Skin epidermis (tissue), 12 donors: ENCODE data around the gene DNM2.

Experiments
- H3K27ac ChIP-seq, 21 experiments: fragments of 200-600 bp; sonication (generic) in 11 of 21; one replicate each; pipeline ENCODE4 v1.5.0; 2020; ENCODE audit warnings: mild to moderate bottlenecking in 3 of 21, inconsistent platforms in 2 of 21, moderate library complexity in 2 of 21
- H3K4me3 ChIP-seq, 7 experiments: fragments of 200-600 bp; sonication (generic) in 2 of 7; one replicate each; pipeline ENCODE4 v1.5.0; 2020; ENCODE audit warnings: inconsistent platforms in 2 of 7, mild to moderate bottlenecking in 2 of 7, moderate library complexity in 1 of 7

DNM2 gene

DNA sequence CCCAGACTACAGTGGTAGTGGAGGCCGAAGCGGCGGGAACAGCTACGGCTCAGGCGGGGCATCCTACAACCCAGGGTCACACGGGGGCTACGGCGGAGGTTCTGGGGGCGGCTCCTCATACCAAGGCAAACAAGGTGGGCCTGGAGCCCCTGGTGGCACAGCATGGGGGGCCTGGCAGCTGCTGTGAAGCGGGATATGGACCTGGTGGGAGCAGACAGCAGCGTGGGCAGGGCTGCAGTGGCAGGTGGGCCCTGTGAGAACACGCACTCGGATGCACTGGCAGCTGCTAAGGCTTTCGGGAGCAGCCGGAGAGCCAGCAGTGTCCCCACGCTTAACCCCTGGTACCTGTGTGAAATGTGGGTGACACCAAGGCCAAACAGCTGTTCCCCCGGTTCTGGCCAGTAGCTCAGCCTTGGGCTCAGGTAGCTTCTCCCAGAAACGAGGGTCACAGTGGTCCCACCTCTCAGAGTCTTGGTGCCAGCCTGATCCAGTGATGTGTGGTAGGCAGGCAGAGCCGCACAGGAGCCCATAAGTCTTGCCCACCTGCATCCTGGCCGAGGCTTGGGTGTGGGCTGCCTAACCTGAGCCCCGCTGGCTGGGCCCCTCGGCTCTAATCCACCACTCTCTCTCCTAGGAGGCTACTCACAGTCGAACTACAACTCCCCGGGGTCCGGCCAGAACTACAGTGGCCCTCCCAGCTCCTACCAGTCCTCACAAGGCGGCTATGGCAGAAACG is 29.2 kb upstream of the DNM2 start:
- Histone ChIP-seq H3K4me3 (no peak overlapping the region), H3K27ac (no peak overlapping the region)

DNA sequence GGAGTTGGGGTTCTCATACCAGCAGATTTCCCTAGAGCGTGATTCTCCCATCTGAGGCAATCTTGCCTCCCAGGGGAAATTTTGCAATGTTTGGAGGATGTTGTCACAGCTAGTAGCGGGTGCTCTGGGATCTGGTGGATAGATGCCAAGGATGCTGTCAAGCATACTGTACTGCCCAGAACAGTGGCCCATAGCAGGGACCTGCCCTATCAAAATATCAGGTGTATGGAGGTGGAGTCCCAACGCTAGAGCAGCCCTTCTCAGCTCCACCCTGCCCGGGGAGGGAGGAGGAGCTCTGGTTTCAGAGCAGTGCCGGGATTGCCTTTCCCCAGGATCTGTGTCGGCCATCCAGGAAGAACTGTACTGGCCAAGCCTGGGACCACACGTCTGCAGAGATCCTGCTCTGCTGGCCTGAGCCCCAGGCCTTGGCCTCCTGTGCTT is 27.5 kb upstream of the DNM2 start:
- no peak overlapping the region for H3K27ac ChIP-seq
- no peak overlapping the region for H3K4me3 ChIP-seq

- H3K4me3 ChIP-seq: no peak overlapping the region
- H3K27ac ChIP-seq: no peak overlapping the region
Observed at GRCh38 chr19:10691178-10691881, 26.5 kb upstream of the DNM2 start.

GRCh38 chr19:10691883-10692282 is 26.0 kb upstream of the DNM2 start:
- no peak overlapping the region for H3K4me3 ChIP-seq
- H3K27ac ChIP-seq: no peak overlapping the region

- H3K27ac ChIP-seq: no peak overlapping the region
- H3K4me3 ChIP-seq: no peak overlapping the region
Observed at GRCh38 chr19:10692673-10693264, 25.1 kb upstream of the DNM2 start.

DNA sequence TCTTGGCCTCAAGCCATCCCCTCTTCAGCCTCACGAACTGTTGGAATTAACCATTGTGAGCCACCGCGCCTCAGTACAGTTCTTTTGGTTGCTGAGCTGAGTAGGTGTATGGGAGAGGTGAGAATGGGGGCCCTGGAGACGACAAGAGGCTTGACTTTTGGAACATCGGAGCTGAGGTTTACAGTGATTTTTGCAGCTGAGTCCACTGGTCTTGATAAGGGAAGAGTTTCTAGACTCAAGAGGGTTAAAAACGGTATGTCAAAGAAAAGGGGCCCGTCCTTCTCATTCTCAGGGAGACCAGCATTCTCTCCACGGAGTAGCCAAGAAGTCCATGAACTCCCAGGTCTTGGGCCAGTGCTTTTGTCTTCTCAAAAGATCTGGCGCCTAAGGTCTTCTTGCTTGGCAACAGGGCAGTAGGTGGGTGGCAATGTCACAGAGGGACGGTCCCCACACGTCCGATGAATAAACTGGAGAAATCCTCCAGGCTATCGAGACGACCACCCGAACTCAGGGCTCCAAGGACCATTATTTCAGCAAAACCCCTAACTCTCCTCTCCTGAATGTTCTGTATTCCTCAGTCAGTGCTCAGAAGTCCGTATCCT is 23.1 kb upstream of the DNM2 start:
- Histone ChIP-seq H3K27ac (no peak overlapping the region), H3K4me3 (no peak overlapping the region)

DNA sequence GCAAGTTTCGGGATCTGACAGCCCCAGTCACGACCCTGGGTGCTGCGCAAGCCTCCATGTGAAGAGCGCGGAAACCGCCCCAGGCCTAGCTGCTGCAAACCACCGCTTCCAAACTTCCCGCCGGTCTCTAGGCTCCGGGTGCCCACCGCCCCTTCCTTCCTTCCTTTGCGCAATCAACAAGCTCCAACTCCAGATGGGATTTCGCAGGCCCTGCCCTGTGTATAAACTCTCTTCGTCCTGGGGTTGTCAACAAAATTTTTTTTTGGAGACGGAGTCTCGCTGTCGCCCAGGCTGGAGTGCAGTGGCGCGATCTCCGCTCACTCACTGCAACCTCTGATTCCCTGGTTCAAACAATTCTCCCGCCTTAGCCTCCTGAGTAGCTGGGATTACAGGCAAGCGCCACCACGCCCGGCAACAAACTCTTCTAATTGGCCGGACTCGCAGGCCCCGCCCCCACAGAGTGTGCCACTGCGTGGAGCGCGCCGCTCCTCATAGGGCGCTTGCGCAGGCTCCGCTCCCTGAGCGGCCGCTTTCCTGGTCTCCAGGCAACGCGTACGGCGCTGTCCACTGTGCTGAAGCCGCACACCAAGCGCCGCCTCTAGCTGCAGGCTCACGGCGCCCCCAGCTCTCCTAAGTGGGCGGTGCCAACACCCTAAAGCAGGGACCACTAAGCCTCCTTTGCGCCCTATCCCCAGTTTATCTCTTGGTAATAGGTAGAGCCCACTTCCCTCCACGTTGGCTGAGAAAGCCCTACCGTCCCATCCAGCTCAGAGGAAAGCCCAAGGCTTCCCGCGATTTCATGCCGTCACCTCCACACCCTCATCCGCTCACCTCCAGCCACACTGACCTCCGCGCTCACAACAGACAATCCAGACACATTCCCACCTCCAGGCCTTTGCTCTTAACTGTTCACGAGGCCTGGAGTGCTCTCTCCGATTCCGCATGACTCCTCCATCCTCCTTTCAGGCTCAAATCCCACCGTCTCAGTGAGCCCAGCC is 22.2 kb upstream of the DNM2 start:
- peak overlapping the region in 3 of 7 experiments; percentile 7 to 13 (median 11) for H3K4me3 ChIP-seq
- no peak overlapping the region for H3K27ac ChIP-seq

DNA sequence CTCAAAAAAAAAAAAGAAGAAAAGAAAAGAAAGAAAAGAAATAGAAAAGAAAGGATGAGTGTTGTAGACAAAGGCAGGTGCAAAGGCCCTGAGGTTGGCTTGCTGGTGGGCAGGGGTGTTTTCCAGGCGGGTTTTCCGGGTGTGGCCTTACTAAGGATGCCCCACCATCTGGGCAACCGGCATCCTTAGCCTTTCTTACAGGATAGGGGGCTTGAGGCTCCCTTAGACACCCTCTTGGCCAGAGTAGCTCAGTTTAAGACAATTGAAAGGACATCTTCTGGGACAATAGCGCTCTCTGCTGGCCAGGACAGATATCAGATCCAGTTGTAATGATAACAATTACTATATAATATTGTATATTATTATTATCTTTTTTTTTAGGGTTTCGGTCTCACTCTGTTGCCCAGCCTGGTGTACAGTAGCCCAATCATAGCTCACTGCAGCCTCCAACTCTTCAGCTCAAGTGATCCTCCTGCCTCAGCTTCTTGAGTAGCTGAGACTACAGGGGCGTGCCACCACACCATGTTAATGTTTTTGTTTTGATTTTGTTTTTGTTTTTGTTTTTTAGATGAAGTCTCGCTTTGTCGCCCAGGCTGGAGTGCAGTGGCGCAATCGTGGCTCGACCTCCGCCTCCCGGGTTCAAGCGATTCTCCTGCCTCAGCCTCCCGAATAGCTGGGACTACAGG is 18.1 kb upstream of the DNM2 start:
- H3K4me3 ChIP-seq: no peak overlapping the region
- no peak overlapping the region for H3K27ac ChIP-seq

DNA sequence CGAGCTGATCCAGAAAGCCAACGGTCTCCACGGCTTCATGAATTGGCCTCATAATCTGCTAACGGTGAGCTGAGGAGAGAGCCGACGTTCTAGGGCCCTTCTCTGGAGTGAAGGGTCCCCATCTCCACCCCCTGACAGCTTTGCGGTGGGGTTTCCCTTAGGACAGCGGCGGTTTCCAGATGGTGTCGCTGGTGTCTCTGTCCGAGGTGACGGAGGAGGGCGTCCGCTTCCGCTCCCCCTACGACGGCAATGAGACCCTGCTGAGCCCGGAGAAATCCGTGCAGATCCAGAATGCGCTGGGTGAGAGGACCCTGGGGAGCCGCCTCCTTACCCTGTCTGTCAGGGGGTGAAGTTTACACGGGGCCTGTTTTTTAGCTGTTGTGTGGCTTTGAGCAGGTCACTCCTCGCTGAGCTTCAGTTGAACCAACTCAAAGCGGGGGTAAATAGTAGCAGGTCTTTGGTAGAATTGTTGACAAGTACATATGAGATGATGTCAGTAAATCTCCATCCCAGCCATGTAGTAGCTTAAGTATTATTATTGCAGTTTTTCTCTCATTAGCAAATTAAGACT is 15.8 kb upstream of the DNM2 start:
- H3K27ac ChIP-seq: peak overlapping the region in 19 of 21 experiments; percentile 56 to 86 (median 79)
- peak overlapping the region; percentile 61 to 96 (median 86) for H3K4me3 ChIP-seq

- Histone ChIP-seq H3K27ac (no peak overlapping the region), H3K4me3 (no peak overlapping the region)
Observed at GRCh38 chr19:10706990-10707389, 10.9 kb upstream of the DNM2 start.

DNA sequence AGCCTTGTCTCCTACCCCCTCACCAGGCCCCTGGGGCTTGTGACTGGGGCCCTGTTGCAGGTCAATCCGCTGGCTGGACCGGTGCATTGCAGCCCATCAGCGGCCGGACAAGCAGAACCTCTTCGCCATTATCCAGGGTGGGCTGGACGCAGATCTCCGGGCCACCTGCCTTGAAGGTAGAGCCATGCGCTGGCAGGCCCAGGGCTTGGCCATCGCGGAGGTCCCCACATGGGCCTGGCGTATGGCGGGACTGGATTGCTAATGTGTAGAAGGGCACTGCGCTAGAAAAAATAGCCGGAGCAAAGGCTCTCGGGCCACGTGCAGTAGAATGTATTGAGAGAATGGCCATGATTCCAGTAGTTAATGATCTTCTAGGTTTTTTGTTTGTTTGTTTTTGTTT is 10.4 kb upstream of the DNM2 start:
- Histone ChIP-seq H3K4me3 (no peak overlapping the region), H3K27ac (no peak overlapping the region)

DNA sequence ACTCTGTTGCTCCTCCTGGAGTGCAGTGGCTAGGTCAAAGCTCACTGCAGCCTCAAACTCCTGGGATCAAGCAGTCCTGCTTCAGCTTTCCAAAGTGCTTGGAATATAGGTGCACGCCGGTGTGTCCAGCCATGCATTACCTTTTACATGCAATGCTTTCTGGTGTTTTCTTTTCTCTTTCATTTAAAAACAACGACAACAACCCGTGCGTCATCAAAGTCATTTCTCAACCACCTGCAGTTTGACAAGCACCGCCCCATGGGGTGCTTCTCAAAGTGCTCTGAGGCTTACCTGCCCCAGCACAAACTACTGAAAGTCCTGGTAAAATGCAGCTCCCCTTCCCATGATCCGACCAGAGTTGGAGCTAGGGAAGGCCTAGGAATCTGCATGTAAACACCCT is 9.6 kb upstream of the DNM2 start:
- no peak overlapping the region for H3K27ac ChIP-seq
- H3K4me3 ChIP-seq: no peak overlapping the region

DNA sequence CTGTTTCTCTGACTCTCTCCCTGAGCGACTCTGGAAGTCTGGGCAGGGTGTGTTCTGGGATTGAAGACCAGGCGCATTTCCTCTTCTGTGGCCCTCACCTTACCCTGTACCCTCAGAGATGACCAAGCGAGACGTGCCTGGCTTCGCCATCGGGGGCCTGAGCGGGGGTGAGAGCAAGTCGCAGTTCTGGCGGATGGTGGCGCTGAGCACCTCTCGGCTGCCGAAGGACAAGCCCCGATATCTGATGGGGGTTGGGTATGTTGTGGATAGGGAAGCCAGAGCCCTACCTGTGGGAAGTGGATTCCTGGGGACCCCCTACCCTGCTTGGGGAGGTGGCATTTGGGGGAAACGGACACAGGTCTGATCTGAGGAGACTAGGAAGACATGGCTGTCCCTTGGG is 5.8 kb upstream of the DNM2 start:
- Histone ChIP-seq H3K27ac (no peak overlapping the region), H3K4me3 (no peak overlapping the region)

DNA sequence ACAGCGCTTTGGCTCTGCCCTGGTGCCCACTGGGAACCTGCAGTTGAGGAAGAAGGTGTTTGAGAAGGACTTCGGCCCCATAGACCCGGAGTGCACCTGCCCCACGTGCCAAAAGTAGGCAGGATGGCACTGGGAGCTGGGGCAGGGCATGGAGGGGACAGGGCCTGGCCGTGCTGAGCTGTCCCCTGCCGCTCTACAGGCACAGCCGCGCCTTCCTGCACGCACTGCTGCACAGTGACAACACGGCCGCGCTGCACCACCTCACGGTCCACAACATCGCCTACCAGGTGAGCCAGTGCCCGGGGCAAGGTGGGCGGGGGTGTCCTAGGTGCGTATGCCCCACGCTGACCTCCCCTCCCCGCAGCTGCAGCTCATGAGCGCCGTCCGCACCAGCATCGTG is 5.1 kb upstream of the DNM2 start:
- Histone ChIP-seq H3K27ac (no peak overlapping the region), H3K4me3 (no peak overlapping the region)

DNA sequence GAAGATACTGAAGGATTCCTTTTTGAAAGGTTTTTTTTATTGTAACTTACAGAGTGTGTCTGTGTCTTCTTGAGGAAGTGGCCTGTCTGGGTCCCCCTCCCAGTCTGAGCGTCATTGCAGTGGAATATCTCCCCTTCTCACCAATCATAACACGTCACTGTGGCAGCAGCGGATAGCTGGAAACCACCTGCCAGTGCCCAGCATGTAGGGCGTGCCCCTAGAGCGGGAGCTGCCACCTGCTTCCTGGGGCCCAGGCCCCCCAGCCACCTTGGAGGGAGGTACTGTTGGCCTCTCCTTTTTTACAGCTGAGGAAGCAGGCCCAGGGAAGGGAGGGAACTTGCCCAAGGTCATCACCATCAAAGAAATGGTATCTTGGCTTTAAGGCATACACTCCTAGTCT is 4.6 kb upstream of the DNM2 start:
- Histone ChIP-seq H3K27ac (no peak overlapping the region), H3K4me3 (no peak overlapping the region)

GRCh38 chr19:10717054-10717355 is 874 bp upstream of the DNM2 start:
- peak overlapping the region in 12 of 21 experiments; percentile 11 to 78 (median 52) for H3K27ac ChIP-seq

GRCh38 chr19:10718205-10719196 is 622 bp downstream of the DNM2 start:
- Histone ChIP-seq H3K4me3 (peak overlapping the region; percentile 75 to 100 (median 97)), H3K27ac (peak overlapping the region; percentile 66 to 99 (median 95))

More at GRCh38 chr19:10717054-10717355, 874 bp upstream of the DNM2 start:
- peak overlapping the region in 4 of 7 experiments; percentile 4 to 26 (median 15) for H3K4me3 ChIP-seq
